Activated naive CD4-positive, alpha-beta T cell treated with anti-CD3 and anti-CD28 coated beads, Interleukin-2, amount 50 U/mL, for 16 hours (primary cell): ENCODE results near the gene DPF3.
A peak's percentile ranks its signal among the peaks of the same experiment; 100 is the strongest.

Source experiments
- DNase-seq: peaks from one replicate; pipeline ENCODE4 v3.0.0-alpha.2; 2020

The DPF3 gene

DNA sequence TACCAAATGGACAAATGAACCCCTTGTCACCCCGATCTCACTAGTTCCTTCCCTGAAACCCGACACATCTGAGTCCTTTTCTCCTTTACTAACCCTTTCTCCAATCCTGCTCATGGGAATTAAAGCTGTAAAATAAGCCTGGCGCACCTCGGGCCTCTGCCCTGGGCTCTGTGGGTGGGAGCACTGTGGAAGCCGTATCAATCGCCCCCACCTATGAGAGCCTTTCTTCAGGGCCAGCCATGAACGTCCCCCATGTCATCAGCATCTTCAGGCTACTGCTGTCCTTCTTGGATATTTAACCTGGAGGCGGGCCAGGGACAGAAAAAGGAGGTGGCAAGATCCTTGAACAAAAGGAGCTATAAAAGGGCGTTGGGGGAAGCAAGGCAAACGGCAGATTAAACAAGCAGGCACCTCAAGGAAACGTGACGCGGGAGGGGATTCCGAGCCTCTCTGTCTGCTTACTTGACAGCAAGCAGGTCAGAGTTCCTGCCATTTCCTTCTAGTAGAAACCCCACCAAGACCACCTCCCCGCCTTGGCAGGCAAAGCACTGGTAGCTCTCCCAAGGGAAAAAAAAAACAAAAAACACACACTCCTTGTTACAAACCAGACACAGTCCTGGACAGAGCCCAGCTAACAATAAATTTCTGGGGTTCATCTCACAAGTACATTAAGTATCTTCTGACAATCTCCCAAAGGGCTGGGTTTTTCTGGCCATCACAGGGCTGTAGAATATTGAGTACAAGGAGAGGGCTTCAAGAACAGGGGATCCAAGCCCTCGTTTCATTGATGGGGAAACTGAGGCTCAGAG is 62.9 kb downstream of the DPF3 start:
- DNase-seq, result no peak

DNA sequence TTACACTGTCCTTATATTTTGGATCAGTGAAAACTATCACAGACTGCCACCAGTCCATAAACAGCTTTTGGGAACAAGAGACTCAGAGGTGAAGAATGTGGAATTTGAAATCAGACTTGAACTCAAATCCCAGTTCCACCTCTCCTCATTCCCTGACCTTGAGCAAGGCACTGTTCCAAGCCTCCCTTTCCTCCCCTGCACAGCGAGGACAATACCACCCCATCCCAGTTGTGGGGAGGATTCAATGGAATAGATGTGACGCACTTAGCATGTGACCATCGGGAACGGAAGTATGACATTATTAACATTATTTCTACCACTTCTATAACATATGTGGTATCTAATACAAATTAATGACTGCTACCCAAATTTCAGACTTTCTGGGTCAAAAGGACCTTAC is 63.5 kb downstream of the DPF3 start:
- DNase-seq, result no peak

DNA sequence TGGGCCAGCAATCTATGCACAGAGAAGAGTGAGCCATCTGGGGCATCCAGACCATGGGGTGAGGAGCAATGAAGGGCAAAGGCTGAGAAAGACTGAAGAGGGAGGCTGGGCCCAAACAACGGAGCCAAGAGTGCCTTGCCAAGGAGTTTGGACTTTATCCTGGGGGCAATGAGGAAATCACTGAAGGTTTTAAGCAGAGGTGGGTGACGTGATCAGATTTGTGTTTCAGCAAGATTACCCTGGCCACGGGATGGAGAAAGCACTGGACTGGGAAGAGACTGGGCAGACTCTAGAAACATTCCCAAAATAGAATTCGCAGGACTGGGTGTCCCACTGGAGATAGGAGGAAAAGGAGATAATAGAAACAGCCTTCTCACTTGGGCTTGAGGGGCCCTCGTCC is 65.3 kb downstream of the DPF3 start:
- no peak for DNase-seq

DNA sequence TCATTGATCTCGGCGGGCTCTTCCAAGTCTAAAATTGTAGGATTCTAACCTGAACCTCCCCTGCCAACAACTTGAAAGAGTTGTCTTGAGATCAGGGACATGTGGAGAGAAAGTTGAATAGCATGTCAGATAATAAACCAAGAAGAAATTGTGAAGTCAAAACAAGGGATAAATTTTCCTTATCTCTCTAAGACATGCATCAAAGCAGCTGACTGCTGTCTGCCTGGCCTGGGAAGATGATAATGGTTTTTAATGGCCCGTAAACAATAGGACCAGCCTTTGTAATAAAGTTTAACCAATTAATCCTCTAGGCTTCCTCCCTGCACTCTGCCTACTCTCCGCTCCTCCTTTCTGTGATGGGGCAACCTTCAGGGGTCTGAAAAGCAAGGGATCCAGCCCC is 67.9 kb downstream of the DPF3 start:
- no peak for DNase-seq

DNA sequence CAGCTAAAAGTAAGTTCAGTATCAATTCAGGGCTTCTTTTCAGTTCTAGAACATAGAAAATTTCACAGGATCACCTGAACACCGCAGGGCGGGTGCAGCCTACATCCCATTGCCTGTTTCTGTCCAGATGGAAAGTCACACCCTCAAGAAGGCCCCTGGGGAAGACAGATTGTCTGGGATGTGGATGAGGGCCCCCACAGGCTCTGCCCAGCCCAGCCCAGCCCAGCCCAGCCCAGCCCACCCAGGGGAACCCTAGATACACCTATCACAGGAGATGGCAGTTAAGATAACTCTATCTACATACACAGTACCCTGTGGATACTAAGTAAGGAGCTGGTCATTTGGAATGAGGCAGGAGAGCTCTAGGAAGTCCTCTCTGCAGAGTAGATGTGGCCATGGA is 68.4 kb downstream of the DPF3 start:
- DNase-seq, result no peak

DNA sequence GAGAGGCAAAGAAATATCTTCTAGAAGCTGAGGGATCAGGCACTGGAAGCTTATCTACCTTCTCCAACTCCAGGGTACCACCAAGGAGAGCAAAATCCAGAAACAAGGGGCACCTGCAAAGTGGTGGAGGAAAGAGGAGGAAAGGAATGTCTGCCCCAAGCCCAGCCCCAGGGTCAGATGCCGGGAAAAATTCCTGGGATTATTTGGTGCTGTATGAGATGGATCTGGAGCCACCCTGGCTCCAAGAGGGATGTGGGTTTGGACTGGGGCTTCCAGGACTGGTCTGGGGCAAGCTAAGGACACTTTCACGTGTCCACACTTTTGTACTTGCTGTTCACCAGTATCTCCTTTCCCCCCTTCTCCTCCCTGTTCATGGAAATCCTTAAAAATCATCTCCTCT is 69.8 kb downstream of the DPF3 start:
- no peak for DNase-seq

DNA sequence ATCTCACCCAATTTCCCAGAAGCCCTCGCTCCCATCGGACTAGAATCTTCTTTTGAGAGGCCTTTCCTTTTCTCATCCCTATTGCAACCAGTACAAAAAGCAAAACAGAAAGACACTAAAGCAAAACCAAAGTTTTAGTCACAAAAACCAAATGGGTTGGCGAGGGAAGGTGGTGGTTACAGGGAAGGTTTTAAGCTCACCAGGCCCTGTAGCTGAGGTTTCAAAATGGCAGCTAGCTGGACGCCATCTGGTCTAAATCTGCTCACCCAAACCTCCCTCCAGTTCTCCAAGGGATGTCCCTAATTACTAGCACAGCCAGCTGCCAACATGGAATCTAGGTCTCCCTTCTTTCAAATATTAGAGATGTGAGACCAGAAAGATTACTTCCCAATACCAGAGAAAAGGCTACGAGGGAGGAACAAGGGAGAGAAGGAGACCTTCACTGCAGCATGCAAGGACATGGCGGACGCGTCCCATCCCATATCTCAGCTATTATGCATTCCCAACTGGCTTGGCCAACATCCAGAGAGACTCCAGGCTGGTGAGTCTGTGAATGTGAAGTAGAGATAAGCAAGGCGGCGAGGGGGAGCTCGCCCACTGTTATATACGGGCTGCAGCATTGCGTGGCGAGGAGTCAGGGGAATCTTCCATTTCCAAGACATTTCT is 70.8 kb downstream of the DPF3 start:
- no peak for DNase-seq

DNA sequence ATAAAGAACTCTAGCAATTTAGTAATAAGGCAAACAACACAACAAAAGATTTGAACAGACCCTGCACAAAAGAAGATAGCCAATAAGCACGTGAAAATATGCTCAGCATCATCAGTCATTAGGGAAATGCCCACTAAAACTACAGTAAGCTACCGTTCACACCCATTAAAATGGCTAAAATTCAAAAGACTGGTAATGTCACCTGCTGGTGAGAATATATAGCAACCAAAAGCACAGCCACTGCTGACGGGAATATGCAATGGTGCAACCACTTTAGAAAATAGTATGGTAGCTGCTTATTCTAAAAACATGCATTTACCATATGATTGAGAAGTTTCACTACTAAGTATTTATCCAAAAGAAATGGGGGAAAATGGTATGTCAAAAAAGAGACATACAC is 74.9 kb downstream of the DPF3 start:
- no peak for DNase-seq

DNA sequence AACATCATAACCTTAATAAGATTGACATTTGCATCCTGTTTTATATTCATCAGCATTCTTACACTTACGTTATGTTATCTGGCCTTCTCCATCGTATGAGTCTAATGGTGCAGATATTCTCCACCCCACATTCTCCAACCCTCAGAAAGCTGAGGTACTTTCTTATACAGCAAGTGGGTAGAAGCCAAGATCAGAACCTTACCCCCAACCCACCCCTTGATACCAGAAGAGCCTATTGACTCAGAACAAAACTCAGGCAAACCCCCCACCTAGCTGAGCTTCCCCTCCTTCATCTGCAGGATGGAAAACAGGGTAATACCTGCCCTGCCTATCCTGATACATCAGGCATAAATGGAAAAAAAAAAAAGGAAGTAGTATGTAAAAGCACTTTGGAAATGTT is 77.6 kb downstream of the DPF3 start:
- no peak for DNase-seq

DNA sequence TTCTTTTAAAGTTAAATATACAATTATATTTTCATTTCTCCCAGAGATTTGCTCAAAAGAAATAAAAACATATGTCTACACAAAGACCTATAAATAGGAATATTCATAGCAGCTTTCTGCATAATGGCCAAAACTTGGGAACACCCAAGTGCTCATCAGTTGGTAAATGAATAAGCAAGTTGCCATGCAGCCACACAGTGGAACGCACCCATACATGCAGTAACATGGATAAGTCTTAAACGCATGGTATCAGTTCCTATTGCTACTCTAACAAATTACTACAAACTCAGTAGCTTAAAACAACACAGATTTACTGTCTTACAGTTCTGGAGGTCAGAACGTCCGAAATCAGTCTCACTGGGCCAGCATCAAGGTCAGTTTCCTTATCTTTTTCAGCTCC is 78.5 kb downstream of the DPF3 start:
- no peak for DNase-seq

DNA sequence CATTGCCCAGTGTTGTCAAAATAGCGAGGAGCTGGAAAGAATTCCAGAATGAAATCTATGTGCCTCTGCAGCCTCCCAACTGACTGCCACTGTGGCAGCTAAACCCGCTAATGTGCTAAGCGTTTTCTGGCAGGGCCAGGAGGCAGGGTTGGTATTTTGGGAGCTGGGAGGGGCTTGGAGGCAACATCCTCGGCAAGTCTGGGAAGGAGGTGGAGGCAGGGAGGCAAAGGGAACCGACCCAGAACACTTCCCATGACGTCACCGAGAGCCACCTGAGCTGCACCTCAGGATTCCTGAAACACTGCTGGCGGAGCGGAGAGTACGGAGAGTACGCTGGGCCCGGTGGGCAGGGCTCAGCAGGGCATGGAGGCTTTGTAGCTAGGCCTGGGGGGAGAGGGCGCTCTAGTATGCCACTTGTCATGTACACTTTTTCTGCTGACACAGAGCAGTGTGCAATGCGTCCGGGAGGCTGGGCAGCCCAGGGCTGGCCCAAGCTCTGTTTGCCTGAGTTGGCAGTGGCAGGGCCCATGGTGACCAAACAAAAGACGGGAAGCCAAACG is 81.5 kb downstream of the DPF3 start:
- DNase-seq, result no peak

DNA sequence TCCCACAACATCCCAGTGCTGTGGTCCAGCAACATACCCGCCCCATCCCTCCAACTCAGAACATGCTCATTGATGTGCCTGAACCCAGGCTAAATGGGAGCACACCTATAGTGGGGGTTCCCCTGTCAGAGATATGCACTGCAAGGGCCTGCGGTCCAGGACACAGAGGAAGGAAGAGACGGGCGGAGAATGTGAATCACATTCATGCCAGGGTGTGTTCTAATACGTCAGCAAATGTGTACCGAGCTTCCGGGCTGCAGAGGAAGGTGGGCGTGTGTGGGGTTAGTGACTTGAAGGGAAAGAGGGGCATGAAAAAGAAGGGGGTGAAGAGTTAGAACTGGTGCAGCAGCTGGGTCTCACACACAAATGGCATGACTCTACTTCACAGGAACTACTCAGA is 83.7 kb downstream of the DPF3 start:
- peak; percentile 49 for DNase-seq

DNA sequence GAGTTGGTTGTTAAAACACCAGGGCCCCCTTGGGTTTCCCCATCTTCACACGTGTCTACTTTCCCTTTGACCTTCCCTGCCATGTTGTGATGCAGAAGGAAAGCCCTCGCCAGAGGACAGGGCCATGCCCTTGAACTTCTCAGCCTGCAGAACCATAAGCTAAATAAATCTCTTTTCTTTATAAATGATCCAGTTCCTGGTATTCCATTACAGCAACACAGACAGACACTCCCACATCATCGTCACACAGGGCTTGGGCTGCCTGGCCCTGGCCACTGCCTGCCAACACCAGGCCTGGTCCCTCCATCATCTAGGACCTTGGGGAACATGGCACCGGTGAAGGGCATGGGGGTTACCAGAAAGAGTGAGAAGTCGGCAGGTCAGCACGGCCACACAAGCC is 84.8 kb downstream of the DPF3 start:
- DNase-seq, result no peak

DNA sequence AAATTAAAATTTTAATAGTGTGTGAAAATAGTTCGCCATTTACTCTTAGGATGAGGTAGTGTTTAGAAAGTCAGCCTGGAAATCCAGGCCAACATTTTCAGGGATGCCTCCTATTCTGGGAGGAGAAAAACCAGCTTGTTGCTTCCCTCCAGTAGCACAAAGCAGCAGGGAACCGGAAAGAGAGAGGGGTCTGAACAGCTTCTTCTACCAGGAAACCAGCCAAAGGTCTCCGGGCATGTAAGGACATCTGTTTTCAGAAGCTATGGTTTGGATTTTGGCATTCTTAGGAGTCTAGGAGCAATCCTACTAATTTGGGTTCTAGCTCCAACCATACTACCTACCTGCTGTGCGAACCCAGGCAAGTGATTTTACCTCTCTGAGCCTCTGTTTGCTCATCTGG is 85.3 kb downstream of the DPF3 start:
- no peak for DNase-seq

DNA sequence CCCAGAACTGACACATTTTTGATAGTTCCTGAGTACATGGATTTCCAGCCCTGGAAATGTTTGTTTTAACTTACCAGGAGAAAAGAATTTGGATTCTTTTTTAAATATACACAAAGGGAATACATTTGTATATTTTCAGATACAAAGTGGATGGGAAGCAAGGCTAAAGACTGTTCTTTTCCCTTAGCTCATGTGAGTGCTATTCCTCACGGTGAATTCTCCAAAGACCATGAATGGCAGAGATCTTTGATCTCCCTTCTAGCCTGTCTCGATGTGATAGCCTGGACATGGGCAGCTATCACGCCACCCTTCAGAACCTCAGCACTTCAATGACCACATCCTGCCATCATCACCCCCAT is 91.3 kb downstream of the DPF3 start:
- DNase-seq, result no peak

DNA sequence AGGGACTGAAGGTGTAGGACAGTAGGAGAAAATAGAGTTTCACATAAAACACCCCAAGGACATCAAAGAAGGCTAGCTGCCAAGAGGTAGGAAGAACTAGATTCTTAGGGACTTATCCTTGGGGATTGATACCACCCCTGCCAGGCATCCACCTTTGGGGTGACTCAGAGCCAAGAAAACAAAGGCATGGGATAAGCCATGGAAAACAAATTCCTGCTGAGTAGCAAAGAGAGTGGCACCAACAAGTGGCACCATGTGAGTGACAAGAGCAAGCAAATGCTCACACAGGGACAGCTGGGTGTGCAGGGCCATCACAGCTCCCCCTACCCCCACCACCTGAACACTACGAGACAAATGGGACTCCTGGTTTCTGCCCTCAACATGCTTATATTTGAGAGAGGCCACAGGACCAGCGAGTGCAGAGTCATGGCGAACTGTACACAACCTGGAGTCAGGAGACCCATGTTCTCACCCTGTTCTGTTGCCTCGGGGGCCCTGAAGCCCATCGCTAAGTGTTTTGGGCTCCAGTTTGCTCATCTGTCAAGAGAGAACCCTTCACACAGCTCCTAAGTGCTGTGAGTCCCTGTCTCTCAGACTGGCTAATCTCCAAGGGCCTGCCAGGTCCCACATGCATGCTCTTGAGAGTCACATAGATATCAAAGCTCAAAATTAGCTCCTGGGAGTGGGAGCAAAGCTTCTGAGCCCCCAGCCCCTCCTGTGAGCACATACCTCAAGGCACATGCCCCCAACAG is 91.9 kb downstream of the DPF3 start:
- DNase-seq, result no peak

DNA sequence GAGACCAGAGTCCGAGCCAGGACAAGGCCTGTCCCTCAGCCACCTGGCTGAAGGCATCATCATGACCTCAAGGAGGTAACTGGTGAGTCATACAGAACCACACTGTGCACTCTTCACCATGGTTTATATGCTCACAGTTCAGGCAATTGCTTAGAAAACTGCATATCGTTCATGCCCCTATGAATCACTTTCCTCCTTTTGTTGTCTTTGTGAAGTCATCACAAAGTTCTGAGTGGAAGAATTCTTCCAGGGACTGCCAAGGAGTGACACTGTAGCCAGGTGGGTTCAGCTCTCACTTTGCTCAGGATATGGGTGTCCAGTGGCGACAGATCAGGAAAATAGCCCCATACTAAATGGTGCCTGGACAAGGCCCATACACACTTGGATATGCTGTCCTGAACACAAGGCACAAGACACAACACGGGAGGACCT is 92.5 kb downstream of the DPF3 start:
- no peak for DNase-seq

DNA sequence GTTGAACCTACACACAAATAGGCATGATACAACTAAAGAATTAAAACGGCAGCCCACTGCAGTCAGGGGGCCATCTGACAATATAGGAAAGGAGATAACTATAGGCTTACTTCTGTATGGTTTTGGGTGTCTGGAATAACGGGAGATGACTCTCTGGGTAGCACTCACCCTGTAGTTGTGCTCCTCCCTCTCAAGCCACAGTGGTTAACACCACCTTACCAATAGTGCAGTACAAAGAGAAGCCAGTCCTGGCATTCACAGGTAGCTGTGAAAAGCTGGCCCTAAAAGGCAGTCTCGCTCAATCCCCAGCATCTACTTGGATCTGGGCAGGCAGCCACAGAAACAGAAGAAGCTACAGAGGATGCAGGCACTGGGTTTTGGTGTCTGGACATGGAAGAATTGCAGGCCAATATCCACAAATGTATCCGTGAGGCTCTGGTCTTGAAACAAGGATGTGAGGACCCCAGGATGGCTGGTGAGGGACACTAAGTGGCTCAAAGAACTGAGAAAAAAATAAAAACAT is 93.0 kb downstream of the DPF3 start:
- DNase-seq, result no peak

DNA sequence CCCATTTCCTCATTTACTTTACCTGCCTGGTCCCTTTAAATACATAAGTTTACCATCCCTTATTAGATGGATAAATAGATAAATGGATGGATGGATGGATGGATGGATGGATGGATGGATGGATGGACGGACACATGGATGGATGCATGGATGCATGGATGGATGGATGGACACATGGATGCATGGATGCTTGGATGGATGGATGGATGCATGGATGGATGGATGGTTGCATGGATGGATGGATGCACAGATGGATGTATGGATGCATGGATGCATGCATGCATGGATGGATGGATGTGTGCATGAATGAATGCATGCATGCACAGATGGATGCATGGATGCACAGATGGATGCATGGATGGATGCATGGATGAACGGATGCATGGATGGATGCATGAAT is 93.6 kb downstream of the DPF3 start:
- no peak for DNase-seq

DNA sequence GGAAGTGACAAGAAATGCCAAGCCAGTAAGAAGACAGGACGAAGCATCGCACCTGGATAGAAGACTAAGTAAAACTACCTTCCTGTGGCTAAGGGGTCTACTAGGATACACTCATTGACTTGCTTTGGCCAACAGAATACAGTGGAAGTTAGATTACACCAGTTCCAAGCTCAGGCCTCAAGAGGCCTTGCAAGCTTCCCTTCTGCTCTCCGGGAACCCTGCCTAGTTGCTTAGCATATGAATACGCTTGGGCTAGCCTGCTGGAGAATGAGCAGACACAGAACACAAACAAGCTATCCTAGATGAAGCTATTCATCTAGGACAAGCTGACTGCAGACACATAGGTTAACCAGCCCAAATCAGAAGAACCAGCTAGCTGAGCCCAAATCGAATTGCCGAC is 97.0 kb downstream of the DPF3 start:
- DNase-seq, result no peak

DNA sequence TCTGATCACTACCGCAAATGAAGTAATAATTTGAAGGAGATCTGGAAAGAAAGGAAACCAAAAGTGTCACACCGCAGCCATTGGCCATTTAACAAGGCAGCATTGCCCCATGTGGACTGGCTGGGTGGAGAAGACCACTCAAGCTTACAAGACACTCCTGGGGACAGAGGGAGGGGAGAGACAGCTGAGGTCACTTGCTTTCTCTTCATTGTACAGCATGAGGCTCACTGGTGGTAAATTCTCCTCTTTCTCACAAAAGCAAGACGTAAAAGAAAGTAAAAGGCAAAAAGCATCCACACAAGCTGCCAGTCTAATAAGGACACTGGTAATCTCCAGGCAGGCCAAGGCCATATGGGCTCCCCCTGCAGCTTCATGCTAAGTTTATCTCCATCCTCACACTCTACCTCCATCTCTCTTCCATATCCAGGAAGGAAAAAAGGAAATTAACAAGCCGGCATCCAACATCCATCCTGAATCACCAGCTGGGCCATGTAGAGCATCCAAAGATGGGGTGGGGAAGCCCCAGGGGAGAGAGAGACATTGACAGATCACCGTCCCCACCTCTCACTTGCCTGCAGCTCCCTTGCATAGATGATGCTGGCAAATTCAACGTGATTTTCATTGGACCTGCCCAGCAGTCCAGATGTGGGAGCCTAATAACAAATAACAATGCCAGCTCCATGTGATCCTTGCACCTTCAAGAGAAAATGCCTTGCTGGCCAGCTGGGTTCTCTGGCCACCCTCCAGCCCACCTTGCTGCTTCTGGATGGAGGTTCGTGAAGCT is 100.6 kb downstream of the DPF3 start:
- DNase-seq, result no peak

DNA sequence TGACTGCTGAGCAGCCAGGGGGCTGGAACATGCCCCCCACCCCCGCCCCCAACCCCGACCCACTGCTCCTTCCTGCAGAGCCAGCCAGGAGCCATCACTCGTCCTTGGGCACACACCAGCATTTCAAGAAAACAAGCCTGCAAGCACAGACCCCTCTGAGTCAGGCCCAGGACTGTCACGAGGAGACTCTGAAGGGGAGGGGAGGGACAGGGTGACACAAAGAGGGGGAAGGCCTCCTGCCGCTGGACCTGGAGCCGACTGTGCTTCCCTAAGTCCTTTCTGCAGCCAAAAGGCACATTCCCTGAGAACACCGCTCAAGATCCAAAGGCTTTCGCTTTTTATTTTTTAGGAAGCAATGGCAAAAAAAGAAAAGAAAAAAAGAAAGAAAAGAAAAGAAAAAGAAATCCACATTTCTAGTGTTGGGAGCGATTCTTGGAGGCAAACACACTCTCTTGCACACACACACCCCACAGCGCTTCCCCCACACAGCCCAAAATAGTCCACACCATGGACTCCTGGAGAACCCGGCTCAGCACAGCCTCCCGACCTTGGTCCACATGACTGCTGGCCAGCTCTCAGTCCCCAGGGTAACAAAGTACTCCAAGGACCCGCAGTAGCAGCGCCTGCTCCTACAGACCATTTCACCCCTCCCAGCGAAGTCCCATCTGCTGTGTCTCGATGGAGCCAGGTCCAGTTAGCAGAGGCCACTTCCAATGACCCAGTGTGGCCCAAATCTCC is 101.7 kb downstream of the DPF3 start:
- no peak for DNase-seq
